ENCODE measurements around the gene GARS1.

DNA sequence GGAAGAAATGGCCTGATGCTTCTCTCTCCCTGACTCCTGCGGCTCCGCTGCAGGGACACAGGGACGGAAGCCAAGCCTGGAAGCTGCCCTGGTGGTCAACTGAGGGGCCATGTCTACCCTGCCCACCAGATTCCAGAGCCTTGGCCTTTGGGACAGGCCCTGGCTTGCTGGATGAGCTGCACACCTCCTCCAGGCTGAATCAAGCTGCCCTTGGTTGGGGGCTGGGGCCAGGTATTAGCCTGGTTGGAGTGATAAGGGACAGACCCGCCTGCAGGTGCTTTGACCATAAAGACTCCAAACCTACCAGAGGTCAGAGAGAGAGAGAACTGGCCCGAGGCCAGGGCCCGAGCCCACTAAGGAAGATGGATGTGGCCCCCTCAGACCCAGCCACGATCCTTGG is 57.5 kb downstream of the GARS1 start:
- TF ChIP-seq, protein P1, sequence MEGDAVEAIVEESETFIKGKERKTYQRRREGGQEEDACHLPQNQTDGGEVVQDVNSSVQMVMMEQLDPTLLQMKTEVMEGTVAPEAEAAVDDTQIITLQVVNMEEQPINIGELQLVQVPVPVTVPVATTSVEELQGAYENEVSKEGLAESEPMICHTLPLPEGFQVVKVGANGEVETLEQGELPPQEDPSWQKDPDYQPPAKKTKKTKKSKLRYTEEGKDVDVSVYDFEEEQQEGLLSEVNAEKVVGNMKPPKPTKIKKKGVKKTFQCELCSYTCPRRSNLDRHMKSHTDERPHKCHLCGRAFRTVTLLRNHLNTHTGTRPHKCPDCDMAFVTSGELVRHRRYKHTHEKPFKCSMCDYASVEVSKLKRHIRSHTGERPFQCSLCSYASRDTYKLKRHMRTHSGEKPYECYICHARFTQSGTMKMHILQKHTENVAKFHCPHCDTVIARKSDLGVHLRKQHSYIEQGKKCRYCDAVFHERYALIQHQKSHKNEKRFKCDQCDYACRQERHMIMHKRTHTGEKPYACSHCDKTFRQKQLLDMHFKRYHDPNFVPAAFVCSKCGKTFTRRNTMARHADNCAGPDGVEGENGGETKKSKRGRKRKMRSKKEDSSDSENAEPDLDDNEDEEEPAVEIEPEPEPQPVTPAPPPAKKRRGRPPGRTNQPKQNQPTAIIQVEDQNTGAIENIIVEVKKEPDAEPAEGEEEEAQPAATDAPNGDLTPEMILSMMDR (IDR thresholded peaks at IDR 0.05), result no peak
- TF ChIP-seq POLR2A (IDR thresholded peaks at IDR 0.05) (no peak), POLR2AphosphoS5 (IDR thresholded peaks at IDR 0.05) (no peak)

All from sigmoid colon (tissue), 4 donors.